ENCODE measurements around the gene NPEPPS.

The NPEPPS gene

DNA sequence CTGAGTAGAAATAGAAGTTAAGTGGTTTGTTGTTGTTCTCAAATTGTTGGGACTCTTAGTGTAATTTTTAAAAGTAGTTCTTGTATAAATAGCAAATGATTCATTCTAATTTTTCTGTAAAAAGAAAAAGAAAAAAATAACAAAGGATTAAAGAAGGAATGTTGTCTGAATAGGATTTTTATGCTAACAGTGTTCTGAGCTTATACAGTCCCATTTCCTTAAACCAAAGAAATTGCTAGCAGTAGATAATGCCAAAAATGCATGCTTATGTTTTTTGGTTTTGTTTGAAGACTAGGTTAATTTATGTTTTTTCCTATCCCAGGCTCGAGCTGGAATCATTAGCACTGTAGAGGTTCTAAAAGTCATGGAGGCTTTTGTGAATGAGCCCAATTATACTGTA is 74.1 kb downstream of the NPEPPS start:
- no peak overlapping the region for H3K4me3 ChIP-seq (ENCODE audit: low read depth, low read length)
- TF ChIP-seq, protein P1, sequence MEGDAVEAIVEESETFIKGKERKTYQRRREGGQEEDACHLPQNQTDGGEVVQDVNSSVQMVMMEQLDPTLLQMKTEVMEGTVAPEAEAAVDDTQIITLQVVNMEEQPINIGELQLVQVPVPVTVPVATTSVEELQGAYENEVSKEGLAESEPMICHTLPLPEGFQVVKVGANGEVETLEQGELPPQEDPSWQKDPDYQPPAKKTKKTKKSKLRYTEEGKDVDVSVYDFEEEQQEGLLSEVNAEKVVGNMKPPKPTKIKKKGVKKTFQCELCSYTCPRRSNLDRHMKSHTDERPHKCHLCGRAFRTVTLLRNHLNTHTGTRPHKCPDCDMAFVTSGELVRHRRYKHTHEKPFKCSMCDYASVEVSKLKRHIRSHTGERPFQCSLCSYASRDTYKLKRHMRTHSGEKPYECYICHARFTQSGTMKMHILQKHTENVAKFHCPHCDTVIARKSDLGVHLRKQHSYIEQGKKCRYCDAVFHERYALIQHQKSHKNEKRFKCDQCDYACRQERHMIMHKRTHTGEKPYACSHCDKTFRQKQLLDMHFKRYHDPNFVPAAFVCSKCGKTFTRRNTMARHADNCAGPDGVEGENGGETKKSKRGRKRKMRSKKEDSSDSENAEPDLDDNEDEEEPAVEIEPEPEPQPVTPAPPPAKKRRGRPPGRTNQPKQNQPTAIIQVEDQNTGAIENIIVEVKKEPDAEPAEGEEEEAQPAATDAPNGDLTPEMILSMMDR (IDR thresholded peaks at IDR 0.05; ENCODE audit: insufficient read depth, low read depth, low read length, missing control alignments): no peak
- no peak for DNase-seq (ENCODE audit: low read depth)

GRCh38 chr17:47607481-47607880 is 76.6 kb downstream of the NPEPPS start:
- DNase-seq (ENCODE audit: low read depth): no peak
- TF ChIP-seq, protein P1 (IDR thresholded peaks at IDR 0.05; ENCODE audit: insufficient read depth, low read depth, low read length, missing control alignments): no peak
- H3K4me3 ChIP-seq (ENCODE audit: low read depth, low read length): no peak overlapping the region

- no peak for DNase-seq (ENCODE audit: low read depth)
These were observed 80.8 kb downstream of the NPEPPS start for GRCh38 chr17:47611372-47612350.

GRCh38 chr17:47615766-47616424 is 85.0 kb downstream of the NPEPPS start:
- TF ChIP-seq, protein P1 (IDR thresholded peaks at IDR 0.05; ENCODE audit: insufficient read depth, low read depth, low read length, missing control alignments): peak; percentile 52
- H3K4me3 ChIP-seq (ENCODE audit: low read depth, low read length): no peak overlapping the region
- DNase-seq (ENCODE audit: low read depth): peak; percentile 51

More at GRCh38 chr17:47611372-47612350, 80.8 kb downstream of the NPEPPS start:
- TF ChIP-seq, protein P1 (IDR thresholded peaks at IDR 0.05; ENCODE audit: insufficient read depth, low read depth, low read length, missing control alignments): no peak
- no peak overlapping the region for H3K4me3 ChIP-seq (ENCODE audit: low read depth, low read length)

- H3K4me3 ChIP-seq (ENCODE audit: low read depth, low read length): no peak overlapping the region
- TF ChIP-seq, protein P1 (IDR thresholded peaks at IDR 0.05; ENCODE audit: insufficient read depth, low read depth, low read length, missing control alignments): no peak
- DNase-seq (ENCODE audit: low read depth): no peak
These were observed 87.5 kb downstream of the NPEPPS start for GRCh38 chr17:47618410-47618809.

GRCh38 chr17:47620503-47621245 is 89.8 kb downstream of the NPEPPS start:
- TF ChIP-seq, protein P1 (IDR thresholded peaks at IDR 0.05; ENCODE audit: insufficient read depth, low read depth, low read length, missing control alignments): no peak
- no peak overlapping the region for H3K4me3 ChIP-seq (ENCODE audit: low read depth, low read length)
- DNase-seq (ENCODE audit: low read depth): no peak

Data from GM12865 (cell line).